GM18907 (cell line): ENCODE data around the gene RAB3A.
"Not testable (repeated sequence)": the region's sequence is repeated elsewhere in the genome, so short reads cannot be mapped to it uniquely, and the experiment has no call there.

Source experiments
- ATAC-seq: cut with Tn5 transposase; IDR thresholded peaks from one replicate; pipeline ENCODE4 v1.9.1; 2021; ENCODE audit warnings: mild to moderate bottlenecking, moderate library complexity; ENCODE audit not compliant: unreplicated experiment

The RAB3A gene

GRCh38 chr19:18224525-18225354, 20.9 kb upstream of the RAB3A start:
- peak; percentile 93 for ATAC-seq

GRCh38 chr19:18223860-18224524, 20.1 kb upstream of the RAB3A start:
- no peak for ATAC-seq

GRCh38 chr19:18221815-18222725, 18.2 kb upstream of the RAB3A start:
- ATAC-seq: no peak

- ATAC-seq: no peak
Measured at GRCh38 chr19:18220632-18221275, 16.9 kb upstream of the RAB3A start.

- ATAC-seq: no peak
Measured at GRCh38 chr19:18219911-18220631, 16.2 kb upstream of the RAB3A start.

- ATAC-seq: no peak
Measured at GRCh38 chr19:18218600-18218999, 14.8 kb upstream of the RAB3A start.

- no peak for ATAC-seq
Measured at GRCh38 chr19:18218159-18218558, 14.3 kb upstream of the RAB3A start.

- no peak for ATAC-seq
Measured at GRCh38 chr19:18216789-18217188, 12.9 kb upstream of the RAB3A start.

- ATAC-seq: no peak
Measured at GRCh38 chr19:18214779-18215433, 11.1 kb upstream of the RAB3A start.

GRCh38 chr19:18211683-18212082, 7.8 kb upstream of the RAB3A start:
- no peak for ATAC-seq

- ATAC-seq: not testable (repeated sequence)
Measured at GRCh38 chr19:18209912-18210311, 6.1 kb upstream of the RAB3A start.

- no peak for ATAC-seq
Measured at GRCh38 chr19:18208098-18208951, 4.5 kb upstream of the RAB3A start.

- no peak for ATAC-seq
Measured at GRCh38 chr19:18206018-18206417, 2.2 kb upstream of the RAB3A start.

- ATAC-seq: no peak
Measured at GRCh38 chr19:18205200-18205892, 1.5 kb upstream of the RAB3A start.

- ATAC-seq: peak; percentile 16
Measured at GRCh38 chr19:18204394-18205199, 755 bp upstream of the RAB3A start.

GRCh38 chr19:18203408-18203862, 407 bp downstream of the RAB3A start:
- peak; percentile 3 for ATAC-seq

GRCh38 chr19:18202778-18203407, 949 bp downstream of the RAB3A start:
- no peak for ATAC-seq
